H1 (cell line): ENCODE data around the gene RNF111.

Source experiments
- ASH2L ChIP-seq: fragments of 200-600, 300-600 bp; sonication (generic); IDR thresholded peaks from one replicate; pipeline ENCODE4 v1.7.1; 2017; ENCODE audit warnings: low read length
- CEBPB ChIP-seq: IDR thresholded peaks from 2 replicates; pipeline ENCODE4 v1.6.1; 2012; ENCODE audit warnings: low read depth, low read length
- MAX ChIP-seq: IDR thresholded peaks from 2 replicates; pipeline ENCODE4 v1.6.1; 2012; ENCODE audit warnings: inconsistent platforms
- RAD21 ChIP-seq, 2 experiments: IDR thresholded peaks in 1 of 2; conservative IDR thresholded peaks in 1 of 2; 2 replicates each; pipeline ENCODE4 v1.6.1; 2011; ENCODE audit warnings: low read depth in 2 of 2, low read length in 2 of 2, improper control_type of control experiment in 1 of 2, inconsistent platforms in 1 of 2, mild to moderate bottlenecking in 1 of 2, moderate library complexity in 1 of 2
- RBBP5 ChIP-seq: IDR thresholded peaks from 2 replicates; pipeline ENCODE4 v1.7.1; 2012; ENCODE audit warnings: low read depth, mild to moderate bottlenecking, inconsistent platforms, low read length, moderate library complexity, borderline replicate concordance
- ZNF274 ChIP-seq: IDR thresholded peaks from 2 replicates; pipeline ENCODE4 v1.7.0; 2012; ENCODE audit warnings: low read length, borderline replicate concordance; ENCODE audit errors: extremely low read depth

DNA sequence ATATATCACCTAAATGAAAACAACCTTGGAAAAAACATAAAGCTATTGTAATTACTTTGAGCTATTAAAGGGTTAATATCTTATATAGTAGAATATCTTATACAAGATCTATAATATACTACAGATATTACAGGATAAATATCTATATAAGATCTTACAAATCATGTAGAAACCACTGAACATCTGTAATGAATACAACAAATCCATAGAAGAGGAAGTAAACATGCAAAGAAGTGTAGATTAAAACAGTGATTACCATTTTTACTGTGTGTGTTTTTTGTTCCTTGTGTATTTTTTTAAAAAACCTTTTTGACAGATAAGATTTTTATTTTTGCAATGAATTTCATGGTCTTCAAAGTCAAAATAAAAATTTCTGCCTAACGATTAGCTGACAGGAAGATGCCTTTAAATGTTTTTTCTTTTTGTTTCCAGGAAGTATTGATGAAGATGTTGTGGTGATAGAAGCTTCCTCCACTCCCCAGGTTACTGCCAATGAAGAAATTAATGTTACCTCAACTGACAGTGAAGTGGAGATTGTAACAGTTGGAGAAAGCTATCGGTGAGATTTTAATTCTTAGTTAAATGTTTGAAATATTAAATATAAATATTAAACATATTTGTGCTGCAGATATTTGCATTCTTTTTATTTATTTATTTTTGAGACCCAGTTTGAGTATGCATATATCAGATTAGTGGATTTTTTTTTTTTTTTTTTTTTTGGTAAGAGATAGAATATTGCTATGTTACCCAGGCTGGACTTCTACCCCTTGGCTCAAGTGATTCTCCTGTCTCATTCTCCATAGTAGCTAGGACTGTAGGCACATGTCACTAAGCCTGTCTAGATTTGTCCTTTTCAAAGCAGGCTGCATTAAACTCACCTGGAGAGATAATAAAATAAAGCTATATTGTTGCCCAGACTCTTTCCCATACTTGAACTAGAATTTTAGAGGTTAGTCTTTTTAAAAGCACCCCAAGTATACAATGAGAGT, 64.7 kb downstream of the RNF111 start:
- TF ChIP-seq RBBP5 (no peak), RAD21 (IDR thresholded peaks at IDR 0.05 in 1 of 2, conservative IDR thresholded peaks at IDR 0.05 in 1 of 2; ENCODE audit: low read depth in 2 of 2, low read length in 2 of 2) (no peak), MAX (no peak), ASH2L (no peak), ZNF274 (no peak), CEBPB (no peak)
